Liver (tissue), 3 donors: ENCODE results near the gene ANKRD11.

ENCODE experiments used
- CTCF ChIP-seq: fragments of 150-350 bp; IDR thresholded peaks from 2 replicates; pipeline ENCODE4 v1.5.1; 2017; ENCODE audit warnings: improper control_type of control experiment, low read depth, low read length; ENCODE audit not compliant: missing input control
- FOXA1 ChIP-seq: IDR thresholded peaks from 2 replicates; pipeline ENCODE4 v1.6.1; 2016; ENCODE audit warnings: antibody characterized with exemption
- GABPA ChIP-seq, 2 donors: IDR thresholded peaks in 1 of 2; conservative IDR thresholded peaks in 1 of 2; 2 replicates each; pipeline ENCODE4 v1.6.1; 2016; ENCODE audit warnings: antibody characterized with exemption in 2 of 2, mild to moderate bottlenecking in 1 of 2, moderate library complexity in 1 of 2
- NR2F2 ChIP-seq: IDR thresholded peaks from 2 replicates; pipeline ENCODE4 v1.6.1; 2016; ENCODE audit warnings: antibody characterized with exemption
- TF ChIP-seq, protein P1 (sequence below): IDR thresholded peaks from 2 replicates; pipeline ENCODE4 v1.6.1; 2016; ENCODE audit warnings: antibody characterized with exemption
- donor health status: healthy.
- donor health status: healthy.

GRCh38 chr16:89437251-89437987 is 52.9 kb downstream of the ANKRD11 start:
- no peak for TF ChIP-seq CTCF
- TF ChIP-seq, protein P1, sequence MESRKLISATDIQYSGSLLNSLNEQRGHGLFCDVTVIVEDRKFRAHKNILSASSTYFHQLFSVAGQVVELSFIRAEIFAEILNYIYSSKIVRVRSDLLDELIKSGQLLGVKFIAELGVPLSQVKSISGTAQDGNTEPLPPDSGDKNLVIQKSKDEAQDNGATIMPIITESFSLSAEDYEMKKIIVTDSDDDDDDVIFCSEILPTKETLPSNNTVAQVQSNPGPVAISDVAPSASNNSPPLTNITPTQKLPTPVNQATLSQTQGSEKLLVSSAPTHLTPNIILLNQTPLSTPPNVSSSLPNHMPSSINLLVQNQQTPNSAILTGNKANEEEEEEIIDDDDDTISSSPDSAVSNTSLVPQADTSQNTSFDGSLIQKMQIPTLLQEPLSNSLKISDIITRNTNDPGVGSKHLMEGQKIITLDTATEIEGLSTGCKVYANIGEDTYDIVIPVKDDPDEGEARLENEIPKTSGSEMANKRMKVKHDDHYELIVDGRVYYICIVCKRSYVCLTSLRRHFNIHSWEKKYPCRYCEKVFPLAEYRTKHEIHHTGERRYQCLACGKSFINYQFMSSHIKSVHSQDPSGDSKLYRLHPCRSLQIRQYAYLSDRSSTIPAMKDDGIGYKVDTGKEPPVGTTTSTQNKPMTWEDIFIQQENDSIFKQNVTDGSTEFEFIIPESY: no peak
- no peak for TF ChIP-seq GABPA (IDR thresholded peaks at IDR 0.05 in 1 of 2, conservative IDR thresholded peaks at IDR 0.05 in 1 of 2)
- no peak for TF ChIP-seq FOXA1
- no peak for TF ChIP-seq NR2F2
